Measurements from ENCODE around the gene RELA. TPM values are rescaled to one million over a fixed set of nuclear protein-coding genes. Genes with fewer than 3 reads are reported as not detected.

Gene RELA
- total RNA-seq, result 28.8 and 37.6 TPM in 2 replicates

DNA sequence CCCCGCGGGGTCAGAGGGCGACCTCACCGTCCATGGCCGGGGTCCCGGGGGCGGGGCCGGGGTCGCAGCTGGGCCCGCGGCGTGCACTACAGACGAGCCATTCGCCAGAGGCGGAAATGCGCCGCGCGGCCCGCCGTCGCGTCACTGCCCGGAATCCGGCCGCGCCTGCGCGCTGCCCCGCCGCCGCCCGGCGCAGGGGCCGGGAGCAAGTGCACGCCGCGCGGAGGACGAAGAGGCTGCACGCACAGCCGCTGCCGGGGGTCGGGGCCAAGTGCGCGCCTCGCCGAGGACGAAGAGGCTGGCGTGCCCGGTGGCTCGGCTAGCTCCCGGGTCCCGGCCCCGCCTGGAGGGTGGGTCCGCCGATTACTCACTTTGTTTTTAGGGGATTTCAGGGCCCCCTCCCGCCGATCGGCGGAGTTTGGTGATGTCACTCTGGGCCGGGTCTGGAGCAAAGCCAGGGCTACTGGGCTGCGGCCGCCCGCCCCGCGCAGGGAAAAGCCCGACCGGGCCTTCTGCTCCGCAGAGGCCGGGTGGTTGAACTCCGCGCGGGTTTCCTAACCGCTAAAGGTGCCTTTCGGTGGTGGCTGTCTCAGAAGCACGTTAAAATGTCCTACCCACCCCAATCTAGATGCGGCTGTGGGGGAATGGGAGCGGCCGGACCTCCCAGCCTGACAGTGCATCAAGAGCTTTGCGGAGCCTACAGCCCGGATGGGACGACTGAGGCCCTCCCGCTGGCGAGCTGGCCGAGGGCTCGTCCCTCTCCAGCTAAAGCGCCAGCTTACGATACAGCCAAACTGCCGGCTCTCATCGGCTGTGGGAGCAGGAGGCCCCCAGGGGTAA lies at the start of gene RELA:
Gene RELA (minus strand): TSS at position 118 of the 840 bp plus-strand sequence. CDS start 84 bp downstream, at position 34.

GRCh38 chr11:65711785-65712632 lies 49.3 kb upstream of the RELA start, which contains the start of gene KAT5:
Gene KAT5, plus strand, starts transcription at chr11:65712252. Its CDS starts 16 bp downstream, at chr11:65712268.

GRCh38 chr11:65637794-65638419 lies 24.8 kb downstream of the RELA start, which contains the start of gene SIPA1:
Gene SIPA1, plus strand, starts transcription at chr11:65638101. Its CDS starts 2,821 bp downstream, at chr11:65640922.

GRCh38 chr11:65615229-65615949 lies 47.3 kb downstream of the RELA start, which contains the start of gene PCNX3:
Gene PCNX3, plus strand, starts transcription at chr11:65615776. Its CDS starts 536 bp downstream, at chr11:65616312.

Other genes with a start within 250 kb of the RELA start
- 9.2 and 10.8 TPM in 2 replicates for gene NEAT1, start 240.1 kb downstream of the RELA start, total RNA-seq
- gene MALAT1, start 163.9 kb downstream of the RELA start, total RNA-seq, result 582 and 817 TPM in 2 replicates
- gene SCYL1, start 137.8 kb downstream of the RELA start, total RNA-seq, result 142 and 159 TPM in 2 replicates
- gene LTBP3, start 104.6 kb downstream of the RELA start, total RNA-seq, result 58.7 and 68.9 TPM in 2 replicates
- gene ZNRD2, start 92.4 kb downstream of the RELA start, total RNA-seq, result 72.9 and 80.5 TPM in 2 replicates
- gene FAM89B, start 90.4 kb downstream of the RELA start, total RNA-seq, result 30.1 and 33.7 TPM in 2 replicates
- gene EHBP1L1, start 86.9 kb downstream of the RELA start, total RNA-seq, result 60.0 and 65.9 TPM in 2 replicates
- not detected in 2 replicates for gene KCNK7, start 67.1 kb downstream of the RELA start, total RNA-seq
- gene MAP3K11, start 48.7 kb downstream of the RELA start, total RNA-seq, result 32.8 and 44.4 TPM in 2 replicates
- gene PCNX3, start 47.1 kb downstream of the RELA start, total RNA-seq, result 33.3 and 36.0 TPM in 2 replicates
- gene SIPA1, start 24.8 kb downstream of the RELA start, total RNA-seq, result 34.9 and 42.1 TPM in 2 replicates
- 27.1 and 34.3 TPM in 2 replicates for gene KAT5, start 49.3 kb upstream of the RELA start, total RNA-seq
- gene RNASEH2C, start 57.9 kb upstream of the RELA start, total RNA-seq, result 81.2 and 103 TPM in 2 replicates
- 6.2 and 8.9 TPM in 2 replicates for gene AP5B1, start 118.1 kb upstream of the RELA start, total RNA-seq
- not detected in 2 replicates for gene OVOL1, start 124.1 kb upstream of the RELA start, total RNA-seq
- 0.58 and 1.1 TPM in 2 replicates for gene SNX32, start 171.0 kb upstream of the RELA start, total RNA-seq
- gene CFL1, start 195.3 kb upstream of the RELA start, total RNA-seq, result 1,937 and 2,041 TPM in 2 replicates
- gene MUS81, start 197.5 kb upstream of the RELA start, total RNA-seq, result 30.7 and 40.1 TPM in 2 replicates
- 140 and 198 TPM in 2 replicates for gene EFEMP2, start 209.9 kb upstream of the RELA start, total RNA-seq
- gene CTSW, start 216.9 kb upstream of the RELA start, total RNA-seq, result 0.71 TPM in 1 of 2 replicates, not detected in the other
- gene FIBP, start 225.6 kb upstream of the RELA start, total RNA-seq, result 170 and 250 TPM in 2 replicates
- 117 and 142 TPM in 2 replicates for gene CCDC85B, start 227.8 kb upstream of the RELA start, total RNA-seq
- 31.4 and 37.2 TPM in 2 replicates for gene FOSL1, start 237.5 kb upstream of the RELA start, total RNA-seq